ENCODE measurements around the gene ZNF318.
A peak's percentile ranks its signal among the peaks of the same experiment; 100 is the strongest.
"Not testable (repeated sequence)": the region's sequence is repeated elsewhere in the genome, so short reads cannot be mapped to it uniquely, and the experiment has no call there.

The ZNF318 gene

GRCh38 chr6:43369174-43370002 lies at the start of gene ZNF318:
Gene ZNF318 (minus strand): TSS chr6:43369647. CDS start chr6:43369365, 282 bp downstream.
- peak; percentile 98 for DNase-seq (ENCODE audit: low read depth)

GRCh38 chr6:43416935-43417334 lies 47.5 kb upstream of the ZNF318 start:
- DNase-seq (ENCODE audit: low read depth): no peak

GRCh38 chr6:43415275-43415674 lies 45.8 kb upstream of the ZNF318 start:
- not testable (repeated sequence) for DNase-seq (ENCODE audit: low read depth)

GRCh38 chr6:43413002-43413401 lies 43.6 kb upstream of the ZNF318 start:
- no peak for DNase-seq (ENCODE audit: low read depth)

- no peak for DNase-seq (ENCODE audit: low read depth)
These were observed 43.1 kb upstream of the ZNF318 start for GRCh38 chr6:43412541-43412940.

- not testable (repeated sequence) for DNase-seq (ENCODE audit: low read depth)
These were observed 41.3 kb upstream of the ZNF318 start for GRCh38 chr6:43410776-43411175.

GRCh38 chr6:43408259-43408658 lies 38.8 kb upstream of the ZNF318 start:
- no peak for DNase-seq (ENCODE audit: low read depth)

GRCh38 chr6:43407296-43407695 lies 37.8 kb upstream of the ZNF318 start:
- no peak for DNase-seq (ENCODE audit: low read depth)

- DNase-seq (ENCODE audit: low read depth): peak; percentile 31
These were observed 35.9 kb upstream of the ZNF318 start for GRCh38 chr6:43405354-43405753.

GRCh38 chr6:43402820-43403219 lies 33.4 kb upstream of the ZNF318 start:
- no peak for DNase-seq (ENCODE audit: low read depth)

GRCh38 chr6:43401730-43402129 lies 32.3 kb upstream of the ZNF318 start:
- no peak for DNase-seq (ENCODE audit: low read depth)

- no peak for DNase-seq (ENCODE audit: low read depth)
These were observed 30.6 kb upstream of the ZNF318 start for GRCh38 chr6:43399932-43400487.

GRCh38 chr6:43396408-43397149 lies 27.1 kb upstream of the ZNF318 start:
- no peak for DNase-seq (ENCODE audit: low read depth)

- no peak for DNase-seq (ENCODE audit: low read depth)
These were observed 26.3 kb upstream of the ZNF318 start for GRCh38 chr6:43395776-43396175.

- no peak for DNase-seq (ENCODE audit: low read depth)
These were observed 25.5 kb upstream of the ZNF318 start for GRCh38 chr6:43394982-43395381.

GRCh38 chr6:43393602-43394001 lies 24.2 kb upstream of the ZNF318 start:
- DNase-seq (ENCODE audit: low read depth): no peak

- DNase-seq (ENCODE audit: low read depth): not testable (repeated sequence)
These were observed 23.7 kb upstream of the ZNF318 start for GRCh38 chr6:43393133-43393532.

GRCh38 chr6:43391440-43392031 lies 22.1 kb upstream of the ZNF318 start:
- DNase-seq (ENCODE audit: low read depth): no peak

- DNase-seq (ENCODE audit: low read depth): not testable (repeated sequence)
These were observed 21.4 kb upstream of the ZNF318 start for GRCh38 chr6:43390753-43391439.

GRCh38 chr6:43389730-43390295 lies 20.4 kb upstream of the ZNF318 start:
- no peak for DNase-seq (ENCODE audit: low read depth)

GRCh38 chr6:43386492-43386891 lies 17.0 kb upstream of the ZNF318 start:
- DNase-seq (ENCODE audit: low read depth): no peak
